ENCODE results near the gene ASB11. TPM values are rescaled to one million over a fixed set of nuclear protein-coding genes. Genes with fewer than 3 reads are reported as not detected.
A peak's percentile ranks its signal among the peaks of the same experiment; 100 is the strongest.

Gene ASB11
- total RNA-seq, 4 donors from 2014 or later = 0.20 TPM; not detected in 3

- intact Hi-C loops (cut with DNase I) = no loop called here
- Histone ChIP-seq H3K9me3 (no peaks in the 10 kb centered on the region), H3K27me3 (no peaks in the 10 kb centered on the region), H3K36me3 (no peaks in the 10 kb centered on the region), H3K27ac (no peak overlapping the region), H3K4me3 (replicated peaks in 1 of 3) (no peak overlapping the region), H3K4me1 (no peaks in the 10 kb centered on the region)
- TF ChIP-seq POLR2A (IDR thresholded peaks at IDR 0.05) (no peak), CTCF (IDR thresholded peaks at IDR 0.05) (peak in 4 of 6 experiments; percentile 23 to 45 (median 43))
- WGBS, 2 donors = 64 to 71% methylated on average over 4 of the region's 4 CpGs
- DNase-seq = no peak
Measured at GRCh38 chrX:15299941-15300851, 15.2 kb downstream of the ASB11 start.

GRCh38 chrX:15298780-15299179, 16.7 kb downstream of the ASB11 start:
- Histone ChIP-seq H3K36me3 (no peaks in the 10 kb centered on the region), H3K27me3 (no peaks in the 10 kb centered on the region), H3K4me1 (no peaks in the 10 kb centered on the region), H3K27ac (no peak overlapping the region), H3K4me3 (replicated peaks in 1 of 3) (no peak overlapping the region), H3K9me3 (no peaks in the 10 kb centered on the region)
- intact Hi-C loops (cut with DNase I) = no loop called here
- no peak for DNase-seq
- no peak for TF ChIP-seq CTCF (IDR thresholded peaks at IDR 0.05)
- no peak for TF ChIP-seq POLR2A (IDR thresholded peaks at IDR 0.05)
- 80 to 85% methylated on average over 3 of the region's 3 CpGs for WGBS, 2 donors

- TF ChIP-seq POLR2A (IDR thresholded peaks at IDR 0.05) (no peak), CTCF (IDR thresholded peaks at IDR 0.05) (no peak)
- intact Hi-C loops (cut with DNase I) = no loop called here
- 71 to 73% methylated on average over 2 of the region's 2 CpGs for WGBS, 2 donors
- H3K4me3 ChIP-seq (replicated peaks in 1 of 3) = no peak overlapping the region
- no peaks in the 10 kb centered on the region for H3K36me3 ChIP-seq
- H3K27ac ChIP-seq = no peak overlapping the region
- DNase-seq = no peak
- no peaks in the 10 kb centered on the region for H3K4me1 ChIP-seq
- H3K9me3 ChIP-seq = no peaks in the 10 kb centered on the region
- no peaks in the 10 kb centered on the region for H3K27me3 ChIP-seq
Measured at GRCh38 chrX:15298201-15298600, 17.2 kb downstream of the ASB11 start.

GRCh38 chrX:15293451-15293850, 22.0 kb downstream of the ASB11 start:
- Histone ChIP-seq H3K27ac (no peak overlapping the region), H3K9me3 (no peaks in the 10 kb centered on the region), H3K27me3 (no peaks in the 10 kb centered on the region), H3K4me3 (replicated peaks in 1 of 3) (no peak overlapping the region), H3K36me3 (no peaks in the 10 kb centered on the region), H3K4me1 (no peaks in the 10 kb centered on the region)
- no peak for DNase-seq
- WGBS, 2 donors = 96 to 97% methylated on average over 2 of the region's 2 CpGs
- TF ChIP-seq CTCF (IDR thresholded peaks at IDR 0.05) (no peak), POLR2A (IDR thresholded peaks at IDR 0.05) (no peak)
- intact Hi-C loops (cut with DNase I) = no loop called here

GRCh38 chrX:15292861-15293260, 22.6 kb downstream of the ASB11 start:
- no peak for DNase-seq
- Histone ChIP-seq H3K27me3 (no peaks in the 10 kb centered on the region), H3K4me1 (no peaks in the 10 kb centered on the region), H3K27ac (no peak overlapping the region), H3K9me3 (no peaks in the 10 kb centered on the region), H3K36me3 (no peaks in the 10 kb centered on the region), H3K4me3 (replicated peaks in 1 of 3) (no peak overlapping the region)
- intact Hi-C loops (cut with DNase I) = no loop called here
- WGBS, 2 donors = 75 to 100% methylated on average over 1 of the region's 3 CpGs
- TF ChIP-seq POLR2A (IDR thresholded peaks at IDR 0.05) (no peak), CTCF (IDR thresholded peaks at IDR 0.05) (no peak)
